Neuronal stem cell (in vitro differentiated cells): Measurements from ENCODE around the gene KLHL35. TPM values are rescaled to one million over a fixed set of nuclear protein-coding genes. Genes with fewer than 3 reads are reported as not detected.

Source experiments
- DNase-seq: peaks from one replicate; pipeline ENCODE4 v3.0.0-alpha.2; 2013; ENCODE audit warnings: low spot score
- H2AFZ ChIP-seq: one replicate; pipeline ENCODE4 v1.6.1; 2013; ENCODE audit warnings: mild to moderate bottlenecking, low read length, inconsistent platforms
- H2AK5ac ChIP-seq: 2 replicates; pipeline ENCODE4 v1.6.1; 2013; ENCODE audit warnings: low read depth, mild to moderate bottlenecking, inconsistent platforms, low read length, moderate library complexity, mixed read lengths
- H2BK120ac ChIP-seq: 2 replicates; pipeline ENCODE4 v1.6.1; 2013; ENCODE audit warnings: low read depth, mild to moderate bottlenecking, inconsistent platforms, low read length, moderate library complexity, mixed read lengths
- H2BK12ac ChIP-seq: one replicate; pipeline ENCODE4 v1.6.1; 2013; ENCODE audit warnings: low read length, inconsistent platforms
- H2BK15ac ChIP-seq: 2 replicates; pipeline ENCODE4 v1.6.1; 2013; ENCODE audit warnings: mild to moderate bottlenecking, low read length, inconsistent platforms, mixed read lengths
- H2BK5ac ChIP-seq: one replicate; pipeline ENCODE4 v1.6.1; 2013; ENCODE audit warnings: inconsistent platforms, mild to moderate bottlenecking, low read length, moderate library complexity
- H3K14ac ChIP-seq: one replicate; pipeline ENCODE4 v1.6.1; 2013; ENCODE audit warnings: low read length, inconsistent platforms
- H3K18ac ChIP-seq: 2 replicates; pipeline ENCODE4 v1.6.1; 2013; ENCODE audit warnings: low read length, inconsistent platforms
- H3K23ac ChIP-seq: 2 replicates; pipeline ENCODE4 v1.6.1; 2013; ENCODE audit warnings: low read depth, mild to moderate bottlenecking, mixed read lengths, low read length, inconsistent platforms; ENCODE audit not compliant: poor library complexity
- H3K27ac ChIP-seq: replicated peaks from 3 replicates; pipeline ENCODE4 v1.5.1; 2013; ENCODE audit warnings: low read length, inconsistent platforms
- H3K27me3 ChIP-seq, 3 experiments: 2 replicates each; pipeline ENCODE4 v1.6.1; 2013; ENCODE audit warnings: low read length in 3 of 3, mild to moderate bottlenecking in 2 of 3, inconsistent platforms in 1 of 3, low read depth in 1 of 3, mixed read lengths in 1 of 3, moderate library complexity in 1 of 3; ENCODE audit not compliant: control insufficient read depth in 3 of 3, insufficient read depth in 3 of 3
- H3K36me3 ChIP-seq, 2 donors: replicated peaks in 1 of 2; 2 replicates each; pipeline ENCODE4 v1.6.1; 2013; ENCODE audit warnings: low read length in 2 of 2; ENCODE audit not compliant: control insufficient read depth in 2 of 2, insufficient read depth in 2 of 2
- H3K4ac ChIP-seq: 2 replicates; pipeline ENCODE4 v1.6.1; 2013; ENCODE audit warnings: inconsistent platforms, mild to moderate bottlenecking, low read length, moderate library complexity
- H3K4me1 ChIP-seq, 2 donors: 1 replicate in 1 of 2; 2 replicates in 1 of 2; pipeline ENCODE4 v1.6.1; 2013; ENCODE audit warnings: low read length in 2 of 2, low read depth in 1 of 2; ENCODE audit not compliant: control insufficient read depth in 2 of 2, insufficient read depth in 1 of 2
- H3K4me2 ChIP-seq: one replicate; pipeline ENCODE4 v1.6.1; 2013; ENCODE audit warnings: mild to moderate bottlenecking, low read length, inconsistent platforms; ENCODE audit not compliant: insufficient read depth, poor library complexity, severe bottlenecking
- H3K4me3 ChIP-seq, 2 donors: 2 replicates each; pipeline ENCODE4 v1.5.1; 2013; ENCODE audit warnings: low read length in 2 of 2, mild to moderate bottlenecking in 2 of 2, inconsistent platforms in 1 of 2, moderate library complexity in 1 of 2
- H3K79me1 ChIP-seq: one replicate; pipeline ENCODE4 v1.6.1; 2013; ENCODE audit warnings: low read depth, mild to moderate bottlenecking, inconsistent platforms, low read length, moderate library complexity
- H3K9ac ChIP-seq: one replicate; pipeline ENCODE4 v1.6.1; 2013; ENCODE audit warnings: mild to moderate bottlenecking, low read depth, low read length, inconsistent platforms; ENCODE audit not compliant: poor library complexity
- H3K9me3 ChIP-seq, 2 donors: replicated peaks in 1 of 2; 2 replicates each; pipeline versions ENCODE3 to v1.6.1; 2013; ENCODE audit warnings: low read length in 2 of 2, mild to moderate bottlenecking in 2 of 2, inconsistent platforms in 1 of 2, low read depth in 1 of 2, mixed read lengths in 1 of 2, moderate library complexity in 1 of 2; ENCODE audit not compliant: control insufficient read depth in 2 of 2, insufficient read depth in 1 of 2
- H4K8ac ChIP-seq: one replicate; pipeline ENCODE4 v1.6.1; 2013; ENCODE audit warnings: low read depth, mild to moderate bottlenecking, inconsistent platforms, low read length, moderate library complexity
- H4K91ac ChIP-seq: one replicate; pipeline ENCODE4 v1.6.1; 2013; ENCODE audit warnings: low read length, low read depth, mild to moderate bottlenecking, inconsistent platforms; ENCODE audit not compliant: poor library complexity
- WGBS, 2 donors: extraction: QIAGEN DNeasy Blood & Tissue Kit; methylation state at CpG; one replicate each; pipeline ENCODE4 v1.1.7; 2013; ENCODE audit warnings: missing lambda C conversion rate in 2 of 2, mixed read lengths in 1 of 2; ENCODE audit not compliant: insufficient read length in 2 of 2, insufficient replicate concordance in 1 of 2; ENCODE audit errors: extremely low coverage in 2 of 2; 5-methylcytosine and 5-hydroxymethylcytosine counted together
- polyA plus RNA-seq, 2 experiments: library from polyadenylated mRNA; stranded (reverse); fragments of 200-250 nt; gene quantifications; one replicate each; pipeline ENCODE4 v1.2.3, GENCODE V29; 2013

The KLHL35 gene, protein sequence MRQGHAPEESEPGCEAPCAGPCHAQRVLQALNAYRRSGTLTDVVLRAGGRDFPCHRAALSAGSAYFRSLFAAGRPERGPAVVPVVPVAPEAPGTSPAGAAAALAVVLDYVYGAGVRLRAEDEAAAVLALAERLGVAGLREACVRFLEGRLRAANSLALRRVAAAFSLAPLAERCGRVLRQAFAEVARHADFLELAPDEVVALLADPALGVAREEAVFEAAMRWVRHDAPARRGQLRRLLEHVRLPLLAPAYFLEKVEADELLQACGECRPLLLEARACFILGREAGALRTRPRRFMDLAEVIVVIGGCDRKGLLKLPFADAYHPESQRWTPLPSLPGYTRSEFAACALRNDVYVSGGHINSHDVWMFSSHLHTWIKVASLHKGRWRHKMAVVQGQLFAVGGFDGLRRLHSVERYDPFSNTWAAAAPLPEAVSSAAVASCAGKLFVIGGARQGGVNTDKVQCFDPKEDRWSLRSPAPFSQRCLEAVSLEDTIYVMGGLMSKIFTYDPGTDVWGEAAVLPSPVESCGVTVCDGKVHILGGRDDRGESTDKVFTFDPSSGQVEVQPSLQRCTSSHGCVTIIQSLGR
- 1.2 TPM for polyA plus RNA-seq (2013, experiment 1 of 2)
- polyA plus RNA-seq (2013, experiment 2 of 2): 1.5 TPM

DNA sequence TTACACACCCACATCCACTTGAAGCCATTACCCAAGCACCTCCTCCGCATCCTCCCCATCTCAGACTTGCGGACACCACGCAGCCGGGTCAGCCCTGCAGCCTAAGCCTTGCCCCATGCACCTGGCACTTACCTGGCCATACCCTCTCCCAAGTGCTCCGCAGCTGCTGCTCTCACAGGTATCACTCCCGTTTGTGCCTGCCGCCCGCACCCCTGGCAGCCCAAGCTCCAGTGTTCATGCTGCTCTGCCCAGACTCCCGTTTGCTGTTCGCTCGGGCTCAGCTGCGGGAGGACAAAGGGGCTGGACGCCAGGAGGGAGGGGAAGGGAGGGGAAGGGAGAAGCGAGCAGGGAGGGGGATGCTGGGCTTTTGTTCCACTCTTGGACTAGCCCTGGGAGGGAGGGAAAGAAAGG is at the start of gene KLHL35:
KLHL35 (minus strand) TSS at position 293 of the 411 bp plus-strand sequence. CDS start 2,574 bp downstream, outside the sequence.
- Histone ChIP-seq H3K14ac (peak within 1 kb of the TSS; percentile 60), H2BK12ac (peak within 1 kb of the TSS; percentile 92), H3K4me1 (peaks cover 19 to 21% of the 10 kb centered on the region in 2 donors), H3K36me3 (peaks cover 0 to 4% of the 10 kb centered on the region in 2 donors), H2BK15ac (peak within 1 kb of the TSS; percentile 91), H2BK5ac (no peak within 1 kb of the TSS), H3K23ac (peak within 1 kb of the TSS; percentile 17), H3K4me2 (peak within 1 kb of the TSS; percentile 62), H4K91ac (peak within 1 kb of the TSS; percentile 90), H4K8ac (peak within 1 kb of the TSS; percentile 95), H3K79me1 (no peaks in the 10 kb centered on the region), H2AFZ (peak within 1 kb of the TSS; percentile 79), H3K27ac (no peak within 1 kb of the TSS), H2AK5ac (peak within 1 kb of the TSS; percentile 91), H3K27me3 (peaks cover 28 to 62% (median 44%) of the 10 kb centered on the region in 3 experiments), H3K9ac (peak within 1 kb of the TSS; percentile 84), H3K4me3 (peak within 1 kb of the TSS; percentile 16 to 66), H3K9me3 (peaks cover 9 to 13% of the 10 kb centered on the region in 2 donors), H3K18ac (peak within 1 kb of the TSS; percentile 96), H2BK120ac (peak within 1 kb of the TSS; percentile 45), H3K4ac (no peak within 1 kb of the TSS)
- WGBS, 2 donors: no CpG with 5 or more reads among the region's 14 CpGs
- no peak for DNase-seq

- no peak overlapping the region for H2AFZ ChIP-seq
- peak overlapping the region; percentile 54 for H3K18ac ChIP-seq
- no peak overlapping the region for H3K14ac ChIP-seq
- H4K8ac ChIP-seq: no peak overlapping the region
- no peak overlapping the region for H3K27ac ChIP-seq
- no peak overlapping the region for H2BK15ac ChIP-seq
- H2BK5ac ChIP-seq: no peak overlapping the region
- no peak overlapping the region for H2BK12ac ChIP-seq
- H4K91ac ChIP-seq: no peak overlapping the region
- WGBS, 2 donors: no CpG with 5 or more reads among the region's 12 CpGs
- no peak overlapping the region for H3K9ac ChIP-seq
- no peak overlapping the region for H3K23ac ChIP-seq
- H2AK5ac ChIP-seq: peak overlapping the region; percentile 71
- DNase-seq: no peak
- H3K4me3 ChIP-seq: no peak overlapping the region
- peaks cover under 1 to 3% of the 10 kb centered on the region in 2 donors for H3K4me1 ChIP-seq
- peaks cover 0 to 11% (median 0%) of the 10 kb centered on the region in 3 experiments for H3K27me3 ChIP-seq
- H3K36me3 ChIP-seq: no peaks in the 10 kb centered on the region
- H3K79me1 ChIP-seq: no peaks in the 10 kb centered on the region
- H3K4ac ChIP-seq: no peak overlapping the region
- H3K9me3 ChIP-seq: no peaks in the 10 kb centered on the region
- H3K4me2 ChIP-seq: no peak overlapping the region
- H2BK120ac ChIP-seq: no peak overlapping the region
These were observed 49.1 kb upstream of the KLHL35 start for GRCh38 chr11:75481922-75482606.

DNA sequence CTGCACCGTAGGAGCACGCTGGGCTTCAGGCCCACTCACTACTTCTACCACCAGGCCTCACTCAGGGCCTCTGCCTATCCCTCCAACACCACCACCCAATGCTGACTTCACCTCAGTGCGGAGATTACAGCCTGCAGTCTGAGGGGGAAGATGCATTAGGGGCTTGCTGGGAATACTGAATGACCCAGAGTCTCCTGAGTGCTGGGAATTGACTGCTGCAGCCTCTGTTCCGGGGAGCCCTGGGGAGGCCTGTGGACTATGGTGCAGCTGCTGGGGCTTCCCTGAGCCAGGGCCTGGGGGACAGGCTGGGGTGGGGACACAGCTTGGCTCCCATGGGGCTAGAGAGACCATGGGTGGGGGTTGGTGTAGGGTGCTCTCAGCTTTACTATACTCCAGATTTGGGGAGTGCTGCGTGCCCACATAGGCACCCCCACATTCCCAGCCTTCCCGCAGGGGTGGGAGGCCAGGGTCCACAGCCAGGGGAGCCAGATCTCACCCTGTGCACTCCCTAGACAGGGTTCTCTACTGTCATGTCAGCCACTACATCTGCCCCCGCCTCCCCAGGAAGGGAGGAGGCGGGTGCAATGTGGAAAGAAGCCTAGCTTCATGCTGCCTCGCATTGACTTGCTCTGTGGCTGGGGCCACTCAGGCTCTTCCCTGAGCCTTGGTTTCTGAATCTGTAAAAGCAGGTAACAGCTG is 48.4 kb upstream of the KLHL35 start:
- no peak overlapping the region for H3K4me3 ChIP-seq
- H2BK15ac ChIP-seq: peak overlapping the region; percentile 34
- H3K4me2 ChIP-seq: no peak overlapping the region
- H2BK5ac ChIP-seq: no peak overlapping the region
- no peaks in the 10 kb centered on the region for H3K9me3 ChIP-seq
- peak overlapping the region; percentile 17 for H3K23ac ChIP-seq
- H3K18ac ChIP-seq: peak overlapping the region; percentile 27
- H3K27me3 ChIP-seq: peaks cover 0 to 9% (median 0%) of the 10 kb centered on the region in 3 experiments
- no peak overlapping the region for H2BK12ac ChIP-seq
- no peak overlapping the region for H3K9ac ChIP-seq
- H2AK5ac ChIP-seq: peak overlapping the region; percentile 47
- no peaks in the 10 kb centered on the region for H3K79me1 ChIP-seq
- no peak for DNase-seq
- no peak overlapping the region for H2BK120ac ChIP-seq
- H4K91ac ChIP-seq: no peak overlapping the region
- H3K27ac ChIP-seq: no peak overlapping the region
- H3K4ac ChIP-seq: no peak overlapping the region
- no CpG with 5 or more reads among the region's 9 CpGs for WGBS, 2 donors
- no peak overlapping the region for H2AFZ ChIP-seq
- peaks cover 2 to 5% of the 10 kb centered on the region in 2 donors for H3K4me1 ChIP-seq
- H3K14ac ChIP-seq: no peak overlapping the region
- no peaks in the 10 kb centered on the region for H3K36me3 ChIP-seq
- H4K8ac ChIP-seq: no peak overlapping the region
